ENCODE measurements around the gene CDC34. TPM values are rescaled to one million over a fixed set of nuclear protein-coding genes. Genes with fewer than 3 reads are reported as not detected.

CDC34 gene
- total RNA-seq, 1 donor from 2014 or later: 42.5 TPM

DNA sequence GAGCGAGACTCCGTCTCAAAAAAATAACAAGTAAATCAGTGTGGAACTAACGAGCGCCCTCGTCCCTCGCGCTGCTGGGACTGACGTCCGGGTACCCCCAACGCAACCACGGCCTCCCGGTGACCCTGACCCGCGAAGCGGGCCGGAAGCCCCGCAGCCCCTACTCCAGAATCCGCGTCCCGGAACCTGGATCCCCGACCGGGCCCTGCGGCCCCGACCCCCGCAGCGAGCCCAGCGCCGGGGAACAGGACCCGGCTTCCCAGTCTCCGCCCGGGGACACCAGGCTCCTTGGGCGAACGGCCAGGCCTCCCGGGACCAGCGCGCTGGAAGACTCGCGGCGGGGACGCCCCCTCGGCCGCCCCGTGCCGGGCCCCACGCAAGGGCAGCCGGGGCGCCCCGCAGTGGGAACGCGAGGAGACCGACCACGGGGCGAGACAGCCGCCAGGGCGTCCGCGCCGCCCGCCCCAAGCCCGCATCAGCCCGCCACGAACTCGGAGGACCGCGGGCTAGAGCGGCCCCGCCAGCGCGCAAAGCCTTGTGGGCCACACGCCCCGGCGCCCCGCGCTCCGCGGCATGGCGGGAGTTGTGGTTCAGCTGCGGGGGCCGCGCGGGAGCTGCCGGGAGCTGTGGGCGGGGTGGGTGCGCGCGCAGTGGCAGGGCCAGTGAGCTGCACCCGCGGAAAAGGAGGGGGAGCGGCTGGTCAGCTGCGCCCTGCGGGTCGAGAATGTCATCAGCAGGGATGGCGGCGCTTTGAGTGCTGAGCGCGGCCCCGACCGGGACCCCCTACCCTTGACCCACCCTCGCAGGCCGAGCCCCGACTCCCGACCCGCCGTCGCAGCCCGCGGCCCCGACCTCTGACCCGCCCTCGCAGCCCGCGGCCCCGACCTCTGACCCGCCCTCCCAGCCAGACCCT lies 42.8 kb upstream of the CDC34 start:
- peak overlapping the region; percentile 90 for H3K4me3 ChIP-seq
- H3K79me2 ChIP-seq (ENCODE audit: low read depth): no peaks in the 10 kb centered on the region
- peaks cover 3% of the 10 kb centered on the region for H3K9me3 Mint-ChIP-seq
- no peaks in the 10 kb centered on the region for H3K36me3 ChIP-seq
- peak overlapping the region; percentile 85 for H2AFZ ChIP-seq (replicated peaks)
- peaks cover 5% of the 10 kb centered on the region for H3K36me3 Mint-ChIP-seq
- peaks cover 52% of the 10 kb centered on the region for H3F3A ChIP-seq (ENCODE audit: low read depth)
- H4K20me1 ChIP-seq (ENCODE audit: low read depth): no peaks in the 10 kb centered on the region
- TF ChIP-seq CTCF (IDR thresholded peaks at IDR 0.05) (peak; percentile 3), EZH2 (IDR thresholded peaks at IDR 0.05) (no peak)
- H3K9ac ChIP-seq: peak overlapping the region; percentile 62
- H3K27me3 ChIP-seq: peaks cover 12% of the 10 kb centered on the region
- H3K4me1 Mint-ChIP-seq: peaks cover 38% of the 10 kb centered on the region
- no peaks in the 10 kb centered on the region for H3K9me3 ChIP-seq (ENCODE audit: low read depth)
- H3K4me2 ChIP-seq: peak overlapping the region; percentile 83
- H3K27me3 Mint-ChIP-seq (ENCODE audit: insufficient read depth, low read depth): peaks cover 9% of the 10 kb centered on the region
- peak; percentile 97 for DNase-seq (ENCODE audit: low spot score)
- H3K27ac ChIP-seq: peak overlapping the region; percentile 71
- peak overlapping the region; percentile 89 for H3K4me3 Mint-ChIP-seq
- H3K4me1 ChIP-seq: peaks cover 15% of the 10 kb centered on the region
- H3K27ac Mint-ChIP-seq: no peak overlapping the region

- peak overlapping the region; percentile 90 for H3K4me3 ChIP-seq
- Mint-ChIP-seq H3K36me3 (peaks cover 5% of the 10 kb centered on the region), H3K27ac (no peak overlapping the region), H3K9me3 (peaks cover 3% of the 10 kb centered on the region), H3K27me3 (ENCODE audit: insufficient read depth, low read depth) (peaks cover 9% of the 10 kb centered on the region), H3K4me3 (peak overlapping the region; percentile 84), H3K4me1 (peaks cover 34% of the 10 kb centered on the region)
- no peaks in the 10 kb centered on the region for H3K79me2 ChIP-seq (ENCODE audit: low read depth)
- H3K27me3 ChIP-seq: peaks cover 10% of the 10 kb centered on the region
- H2AFZ ChIP-seq (replicated peaks): peak overlapping the region; percentile 9
- peak; percentile 77 for DNase-seq (ENCODE audit: low spot score)
- no peaks in the 10 kb centered on the region for H4K20me1 ChIP-seq (ENCODE audit: low read depth)
- H3F3A ChIP-seq (ENCODE audit: low read depth): peaks cover 52% of the 10 kb centered on the region
- TF ChIP-seq EZH2 (IDR thresholded peaks at IDR 0.05) (no peak), EZH2phosphoT487 (IDR thresholded peaks at IDR 0.05) (no peak), CTCF (IDR thresholded peaks at IDR 0.05) (no peak)
- H3K4me2 ChIP-seq: peak overlapping the region; percentile 83
- peaks cover 15% of the 10 kb centered on the region for H3K4me1 ChIP-seq
- no peaks in the 10 kb centered on the region for H3K36me3 ChIP-seq
- H3K9me3 ChIP-seq (ENCODE audit: low read depth): no peaks in the 10 kb centered on the region
- peak overlapping the region; percentile 9 for H3K9ac ChIP-seq
- no peak overlapping the region for H3K27ac ChIP-seq
These were observed 42.0 kb upstream of the CDC34 start for GRCh38 chr19:489418-490196.

DNA sequence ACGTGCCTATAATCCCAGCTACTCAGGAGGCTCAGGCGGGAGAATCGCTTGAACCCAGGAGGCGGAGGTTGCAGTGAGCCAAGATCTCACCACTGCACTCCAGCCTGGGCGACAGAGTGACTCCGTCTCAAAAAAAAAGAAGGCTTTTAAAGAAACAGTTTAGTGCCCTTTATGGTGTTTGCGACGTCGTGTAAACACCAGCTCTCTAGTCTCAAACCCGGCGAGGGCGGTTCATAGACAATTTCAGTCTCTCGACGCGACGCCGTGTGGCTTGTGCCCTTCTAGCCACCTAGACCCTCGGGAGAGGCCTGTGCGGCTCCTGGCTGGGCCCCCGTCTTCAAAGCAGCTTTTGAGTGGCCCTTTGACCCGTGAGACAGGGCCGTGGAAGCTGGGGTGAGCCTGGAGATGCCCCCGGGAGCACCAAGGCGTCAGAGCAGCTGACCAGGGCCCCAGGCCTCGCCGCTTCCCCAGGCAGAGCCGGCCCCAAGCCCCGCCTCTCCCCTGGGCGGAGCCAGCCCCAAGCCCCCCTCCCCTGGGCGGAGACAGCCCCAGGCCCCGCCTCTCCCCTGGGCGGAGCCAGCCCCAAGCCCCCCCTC lies 40.3 kb upstream of the CDC34 start:
- Histone ChIP-seq H3K27ac (no peak overlapping the region), H3K9me3 (ENCODE audit: low read depth) (no peaks in the 10 kb centered on the region), H3F3A (ENCODE audit: low read depth) (peaks cover 51% of the 10 kb centered on the region), H3K4me3 (no peak overlapping the region), H3K36me3 (no peaks in the 10 kb centered on the region), H2AFZ (replicated peaks) (no peak overlapping the region), H3K79me2 (ENCODE audit: low read depth) (no peaks in the 10 kb centered on the region), H3K27me3 (peaks cover 10% of the 10 kb centered on the region), H3K4me1 (peaks cover 3% of the 10 kb centered on the region), H4K20me1 (ENCODE audit: low read depth) (peaks cover 10% of the 10 kb centered on the region), H3K9ac (no peak overlapping the region), H3K4me2 (no peak overlapping the region)
- Mint-ChIP-seq H3K4me3 (no peak overlapping the region), H3K27me3 (ENCODE audit: insufficient read depth, low read depth) (peaks cover 12% of the 10 kb centered on the region), H3K36me3 (peaks cover 5% of the 10 kb centered on the region), H3K27ac (no peak overlapping the region), H3K4me1 (peaks cover 21% of the 10 kb centered on the region), H3K9me3 (peaks cover 3% of the 10 kb centered on the region)
- DNase-seq (ENCODE audit: low spot score): no peak
- no peak for TF ChIP-seq EZH2phosphoT487 (IDR thresholded peaks at IDR 0.05)
- TF ChIP-seq CTCF (IDR thresholded peaks at IDR 0.05): no peak
- no peak for TF ChIP-seq EZH2 (IDR thresholded peaks at IDR 0.05)

All from neural progenitor cell (in vitro differentiated cells).